A673 (cell line): ENCODE measurements around the gene PHF10. TPM values are rescaled to one million over a fixed set of nuclear protein-coding genes. Genes with fewer than 3 reads are reported as not detected.
"Not testable (repeated sequence)": the region's sequence is repeated elsewhere in the genome, so short reads cannot be mapped to it uniquely, and the experiment has no call there.

ENCODE experiments used
- Bru-seq: library from RNA; stranded (reverse); fragments of 400-500 nt; gene quantifications from one replicate; lab custom pipeline; 2021; lab: Mats Ljungman, UMichigan
- BruChase-seq, 2 experiments: library from RNA; stranded (reverse); fragments of 400-500 nt; gene quantifications; one replicate each; lab custom pipeline; 2021; lab: Mats Ljungman, UMichigan
- BruUV-seq: library from RNA; stranded (reverse); fragments of 400-500 nt; replicated peaks from 2 replicates; lab custom pipeline; 2021; lab: Mats Ljungman, UMichigan
- CTCF ChIA-PET: fragments of 300-600 bp; sonication (Branson Sonifier 250); formaldehyde crosslinking; loops from one replicate; lab custom pipeline; 2022; ENCODE audit warnings: antibody characterized with exemption; lab: Charles Lee
- POLR2A ChIA-PET: fragments of 300-600 bp; sonication (Branson Sonifier 250); formaldehyde crosslinking; loops from one replicate; lab custom pipeline; 2022; ENCODE audit warnings: antibody characterized with exemption; ENCODE audit not compliant: low non-redundant PET; lab: Charles Lee
- DNase-seq: peaks from one replicate; pipeline ENCODE4 v3.0.0-alpha.2; 2015; ENCODE audit warnings: low spot score
- H3K27ac ChIP-seq: fragments of 200-600 bp; sonication (generic); 2 replicates; pipeline ENCODE4 v1.5.1; 2016; ENCODE audit warnings: mixed run types, low read depth, mild to moderate bottlenecking, mixed read lengths, antibody characterized with exemption, low read length; ENCODE audit not compliant: poor library complexity, severe bottlenecking
- H3K27me3 ChIP-seq: fragments of 200-600 bp; sonication (generic); replicated peaks from 2 replicates; pipeline ENCODE4 v1.6.1; 2017; ENCODE audit warnings: mixed run types, low read depth, mild to moderate bottlenecking, mixed read lengths, antibody characterized with exemption, low read length; ENCODE audit not compliant: insufficient read depth, poor library complexity
- H3K36me3 ChIP-seq: fragments of 200-600 bp; sonication (generic); 2 replicates; pipeline ENCODE4 v1.6.1; 2016; ENCODE audit warnings: mixed run types, mild to moderate bottlenecking, mixed read lengths, antibody characterized with exemption, low read length; ENCODE audit not compliant: insufficient read depth, poor library complexity, severe bottlenecking
- H3K4me1 ChIP-seq: fragments of 200-600 bp; sonication (generic); 2 replicates; pipeline ENCODE4 v1.6.1; 2017; ENCODE audit warnings: mixed run types, mild to moderate bottlenecking, mixed read lengths, antibody characterized with exemption, low read length; ENCODE audit not compliant: insufficient read depth, poor library complexity, severe bottlenecking
- H3K4me3 ChIP-seq: fragments of 200-600 bp; sonication (generic); 2 replicates; pipeline ENCODE4 v1.5.1; 2016; ENCODE audit warnings: low read depth, mixed run types, mild to moderate bottlenecking, mixed read lengths, low read length; ENCODE audit not compliant: poor library complexity, severe bottlenecking
- H3K9me3 ChIP-seq: fragments of 200-600 bp; sonication (generic); 2 replicates; pipeline ENCODE4 v1.6.1; 2016; ENCODE audit warnings: mixed run types, low read depth, mild to moderate bottlenecking, mixed read lengths, antibody characterized with exemption, low read length; ENCODE audit not compliant: poor library complexity, severe bottlenecking
- EZH2 ChIP-seq: fragments of 200-600 bp; sonication (generic); IDR thresholded peaks from 2 replicates; pipeline ENCODE4 v1.6.1; 2017; ENCODE audit warnings: borderline replicate concordance, low read depth, mild to moderate bottlenecking, mixed read lengths, antibody characterized with exemption, low read length; ENCODE audit not compliant: poor library complexity, severe bottlenecking
- intact Hi-C: fragments of 100-400 bp; cut with micrococcal nuclease; formaldehyde crosslinking; loops from one replicate; pipeline ENCODE4 v1.10.0; 2022; ENCODE audit not compliant: unreplicated experiment
- long read RNA-seq: library from polyadenylated mRNA; stranded (forward); transcript quantifications from one replicate; pipeline ENCODE4 v2.0.0, GENCODE V29; 2022
- total RNA-seq: library from RNA; stranded (reverse); gene quantifications from 2 replicates; pipeline ENCODE4 v1.2.3, GENCODE V29; 2021
- TF ChIP-seq, protein P1 (sequence below): fragments of 300-800, 200-600 bp; sonication (generic); conservative IDR thresholded peaks from 2 replicates; pipeline ENCODE4 v1.5.1; 2017; ENCODE audit warnings: low read depth, mild to moderate bottlenecking, antibody characterized with exemption, low read length, moderate library complexity, mixed read lengths

PHF10 gene
- total RNA-seq (58.4 and 61.4 TPM in 2 replicates), Bru-seq, nascent RNA (percentile 93 among the genes with signal in this experiment), BruChase-seq, experiment 1, labeled RNA remaining after a 2-hour chase (percentile 96 among the genes with signal in this experiment), BruChase-seq, experiment 2, labeled RNA remaining after a 6-hour chase (percentile 94 among the genes with signal in this experiment)
- long read RNA-seq, full-length matches to known transcripts = 34 of 64 reads
- long read RNA-seq, partial matches to known transcripts = 15 of 64 reads
- long read RNA-seq, other reads (novel, unspliced or antisense) = 15 of 64 reads

DNA sequence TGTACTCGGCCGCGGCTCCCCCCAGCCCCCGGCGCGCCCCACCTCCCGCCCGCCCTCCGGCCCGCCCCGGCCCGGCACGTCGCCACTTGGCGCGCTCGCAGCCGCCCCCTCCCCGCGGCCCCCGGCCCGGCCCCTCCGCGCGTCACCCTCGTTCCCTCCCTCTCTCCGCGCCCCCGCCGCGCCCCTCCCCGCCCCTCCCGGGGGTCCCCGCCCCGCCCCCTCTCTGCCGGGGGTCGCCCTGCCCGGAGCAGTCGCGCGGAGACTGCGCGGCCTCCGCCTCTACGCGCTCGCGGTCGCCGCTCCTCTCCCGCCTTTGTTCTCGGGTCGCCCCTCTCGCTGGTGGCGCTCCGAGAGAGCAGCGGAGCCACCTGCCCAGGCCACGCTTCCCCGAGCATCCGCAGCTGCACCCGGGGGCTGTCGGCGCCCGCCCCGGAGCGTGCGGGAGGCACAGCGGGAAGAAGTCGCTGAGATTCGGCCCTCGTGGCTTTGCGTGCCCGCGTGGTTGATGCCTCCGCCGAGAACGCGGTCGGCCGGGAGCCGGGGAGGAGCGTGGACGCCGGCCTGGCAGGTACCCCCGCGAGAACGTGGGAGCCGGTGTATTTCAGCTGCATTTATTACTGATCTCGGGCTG lies at the start of gene PHF10:
Gene PHF10 (minus strand): TSS at position 7 of the 631 bp plus-strand sequence. CDS start 569 bp downstream, outside the sequence.
- Histone ChIP-seq H3K27me3 (no peaks in the 10 kb centered on the region), H3K4me3 (peak within 1 kb of the TSS; percentile 92), H3K27ac (peak within 1 kb of the TSS; percentile 82), H3K9me3 (no peaks in the 10 kb centered on the region), H3K36me3 (no peaks in the 10 kb centered on the region), H3K4me1 (peaks cover 36% of the 10 kb centered on the region)
- POLR2A ChIA-PET = no interaction called here
- CTCF ChIA-PET = no interaction called here
- BruUV-seq = no TSS peak
- TF ChIP-seq, protein P1, sequence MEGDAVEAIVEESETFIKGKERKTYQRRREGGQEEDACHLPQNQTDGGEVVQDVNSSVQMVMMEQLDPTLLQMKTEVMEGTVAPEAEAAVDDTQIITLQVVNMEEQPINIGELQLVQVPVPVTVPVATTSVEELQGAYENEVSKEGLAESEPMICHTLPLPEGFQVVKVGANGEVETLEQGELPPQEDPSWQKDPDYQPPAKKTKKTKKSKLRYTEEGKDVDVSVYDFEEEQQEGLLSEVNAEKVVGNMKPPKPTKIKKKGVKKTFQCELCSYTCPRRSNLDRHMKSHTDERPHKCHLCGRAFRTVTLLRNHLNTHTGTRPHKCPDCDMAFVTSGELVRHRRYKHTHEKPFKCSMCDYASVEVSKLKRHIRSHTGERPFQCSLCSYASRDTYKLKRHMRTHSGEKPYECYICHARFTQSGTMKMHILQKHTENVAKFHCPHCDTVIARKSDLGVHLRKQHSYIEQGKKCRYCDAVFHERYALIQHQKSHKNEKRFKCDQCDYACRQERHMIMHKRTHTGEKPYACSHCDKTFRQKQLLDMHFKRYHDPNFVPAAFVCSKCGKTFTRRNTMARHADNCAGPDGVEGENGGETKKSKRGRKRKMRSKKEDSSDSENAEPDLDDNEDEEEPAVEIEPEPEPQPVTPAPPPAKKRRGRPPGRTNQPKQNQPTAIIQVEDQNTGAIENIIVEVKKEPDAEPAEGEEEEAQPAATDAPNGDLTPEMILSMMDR = no peak
- TF ChIP-seq EZH2 = no peak
- DNase-seq = peak; percentile 75
- intact Hi-C loops = loop anchor here (2.0 to 5.0 kb wide), 2 partner anchors 26 to 803 kb away; partner anchors contain the start of genes DYNLT2 and ERMARD

DNA sequence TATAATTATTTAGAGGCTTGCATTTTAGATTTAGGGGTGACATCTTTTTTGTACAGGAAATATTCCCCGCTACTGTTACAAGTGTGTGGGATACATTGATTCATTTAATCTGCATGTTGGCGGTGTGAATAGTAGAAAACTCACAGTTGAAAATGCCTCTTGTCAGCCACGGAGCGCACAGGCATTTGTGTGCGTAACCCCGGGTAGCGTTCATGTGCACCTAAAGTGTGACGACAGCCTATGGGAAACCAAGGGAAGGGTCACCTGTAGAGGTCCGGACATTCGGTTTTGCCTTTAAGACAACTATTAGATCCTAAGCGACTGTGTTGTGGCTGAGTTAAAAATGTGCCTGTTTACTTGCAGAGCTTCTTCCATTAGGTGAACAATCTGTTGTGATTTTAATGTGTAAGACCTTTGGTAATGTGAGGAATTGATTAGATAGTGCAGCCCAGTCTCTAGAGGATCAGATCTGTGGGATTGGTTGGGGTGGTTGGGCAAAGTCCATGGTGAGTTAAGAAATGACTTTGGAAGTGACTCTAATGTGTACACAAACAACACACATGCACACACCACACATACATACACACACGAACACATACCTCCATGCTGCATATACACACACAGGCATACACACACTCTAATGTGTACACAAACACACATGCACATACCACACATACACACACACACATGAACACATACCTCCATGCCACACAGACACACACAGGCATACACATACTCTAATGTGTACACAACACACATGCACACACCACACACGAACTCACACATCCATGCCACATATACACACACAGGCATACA lies 42.8 kb upstream of the PHF10 start:
- Histone ChIP-seq H3K4me1 (no peaks in the 10 kb centered on the region), H3K27ac (no peak overlapping the region), H3K4me3 (no peak overlapping the region), H3K36me3 (peaks cover 3% of the 10 kb centered on the region), H3K9me3 (no peaks in the 10 kb centered on the region), H3K27me3 (no peaks in the 10 kb centered on the region)
- DNase-seq = no peak
- intact Hi-C loops = no loop called here
- BruUV-seq = no TSS peak
- TF ChIP-seq, protein P1 = no peak
- TF ChIP-seq EZH2 = no peak
- ChIA-PET CTCF (no interaction called here), POLR2A (no interaction called here)

DNA sequence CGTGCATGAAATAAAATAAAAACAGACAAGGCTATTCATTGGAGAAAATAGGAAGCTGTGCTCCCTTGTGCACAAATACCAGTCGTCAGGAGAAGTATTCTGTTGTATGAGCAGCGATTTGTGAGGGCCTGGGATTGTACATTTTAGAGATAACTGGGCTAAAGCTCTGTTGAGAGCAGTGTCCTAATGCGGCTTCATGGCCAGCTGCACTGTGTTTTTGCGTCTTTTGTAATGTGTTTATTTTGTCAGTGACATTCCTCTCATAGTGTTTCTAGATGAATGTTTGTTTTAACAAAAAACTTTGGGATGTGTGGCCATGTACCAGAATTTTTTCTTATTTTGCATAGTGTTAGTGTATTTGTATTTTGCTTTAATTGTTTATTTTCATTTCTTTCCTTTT lies 41.9 kb upstream of the PHF10 start:
- ChIA-PET POLR2A (no interaction called here), CTCF (no interaction called here)
- H3K4me3 ChIP-seq = no peak overlapping the region
- no peak for TF ChIP-seq EZH2
- TF ChIP-seq, protein P1 = no peak
- no peak overlapping the region for H3K27ac ChIP-seq
- intact Hi-C loops = no loop called here
- no peaks in the 10 kb centered on the region for H3K4me1 ChIP-seq
- no peaks in the 10 kb centered on the region for H3K27me3 ChIP-seq
- no peaks in the 10 kb centered on the region for H3K9me3 ChIP-seq
- H3K36me3 ChIP-seq = peaks cover 3% of the 10 kb centered on the region
- BruUV-seq = no TSS peak
- no peak for DNase-seq

DNA sequence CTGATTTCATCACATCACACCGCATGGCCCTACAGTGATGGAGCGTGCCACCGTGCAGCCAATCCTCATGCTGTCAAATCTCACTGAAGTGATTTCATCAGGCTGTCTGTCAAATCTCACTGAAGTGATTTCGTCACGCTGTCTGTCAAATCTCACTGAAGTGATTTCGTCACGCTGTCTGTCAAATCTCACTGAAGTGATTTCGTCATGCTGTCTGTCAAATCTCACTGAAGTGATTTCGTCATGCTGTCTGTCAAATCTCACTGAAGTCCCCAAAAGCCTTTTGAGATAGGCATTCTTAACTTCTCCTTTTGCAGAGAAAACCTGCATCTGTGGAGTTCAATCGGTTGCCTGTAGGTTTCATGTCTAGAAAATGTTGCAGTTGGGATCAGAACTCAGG lies 41.5 kb upstream of the PHF10 start:
- intact Hi-C loops, H3K27me3 ChIP-seq, H3K4me3 ChIP-seq, BruUV-seq, DNase-seq, CTCF ChIA-PET, POLR2A ChIA-PET, H3K27ac ChIP-seq, H3K9me3 ChIP-seq, H3K36me3 ChIP-seq, H3K4me1 ChIP-seq: not testable (repeated sequence)
